Keratinocyte (primary cell): ENCODE measurements around the gene MLEC. TPM values are rescaled to one million over a fixed set of nuclear protein-coding genes. Genes with fewer than 3 reads are reported as not detected.

ENCODE experiments used
- DNase-seq: peaks from one replicate; pipeline ENCODE4 v3.0.0-alpha.2; 2011; ENCODE audit warnings: low read depth, missing footprints, low spot score
- FAIRE-seq: peaks from 2 replicates; lab custom pipeline; 2011; peaks lifted over from hg19 to GRCh38; lab: Jason Lieb, UNC
- H2AFZ ChIP-seq: 2 replicates; pipeline ENCODE4 v1.6.0; 2012; ENCODE audit warnings: low read length, control low read depth, inconsistent platforms; ENCODE audit not compliant: control insufficient read depth
- H3K27ac ChIP-seq: 2 replicates; pipeline ENCODE4 v1.5.1; 2011; ENCODE audit warnings: low read length; ENCODE audit not compliant: control insufficient read depth, insufficient read depth
- H3K27me3 ChIP-seq: 3 replicates; pipeline ENCODE4 v1.6.0; 2011; ENCODE audit warnings: low read length; ENCODE audit not compliant: control insufficient read depth, insufficient read depth; ENCODE audit errors: extremely low read depth
- H3K36me3 ChIP-seq, 2 experiments: 2 replicates in 1 of 2; 3 replicates in 1 of 2; pipeline ENCODE4 v1.5.1; 2011; ENCODE audit warnings: low read length in 2 of 2, mild to moderate bottlenecking in 1 of 2; ENCODE audit not compliant: control insufficient read depth in 2 of 2, insufficient read depth in 2 of 2; ENCODE audit errors: extremely low read depth in 1 of 2
- H3K4me1 ChIP-seq: 3 replicates; pipeline ENCODE4 v1.5.1; 2011; ENCODE audit warnings: low read length; ENCODE audit not compliant: control insufficient read depth, insufficient read depth; ENCODE audit errors: extremely low read depth
- H3K4me2 ChIP-seq: 3 replicates; pipeline ENCODE4 v1.6.0; 2011; ENCODE audit warnings: low read depth, low read length; ENCODE audit not compliant: control insufficient read depth, insufficient read depth; ENCODE audit errors: extremely low read depth
- H3K4me3 ChIP-seq, 3 experiments: fragments of 200-600 bp in 1 of 3; sonication (generic) in 1 of 3; 2 replicates in 2 of 3; 3 replicates in 1 of 3; pipeline ENCODE4 v1.5.1; 2011 to 2016; ENCODE audit warnings: low read length in 3 of 3, mild to moderate bottlenecking in 3 of 3, control low read depth in 2 of 3, inconsistent platforms in 1 of 3, low read depth in 1 of 3, mixed read lengths in 1 of 3, mixed run types in 1 of 3, moderate library complexity in 1 of 3; ENCODE audit not compliant: control insufficient read depth in 2 of 3, insufficient read depth in 2 of 3; ENCODE audit errors: extremely low read depth in 1 of 3
- H3K79me2 ChIP-seq: 2 replicates; pipeline ENCODE4 v1.6.0; 2012; ENCODE audit warnings: low read length; ENCODE audit not compliant: control insufficient read depth, insufficient read depth
- H3K9ac ChIP-seq: 3 replicates; pipeline ENCODE4 v1.6.0; 2011; ENCODE audit warnings: low read length; ENCODE audit not compliant: control insufficient read depth, insufficient read depth; ENCODE audit errors: extremely low read depth
- H3K9me1 ChIP-seq: 3 replicates; pipeline ENCODE4 v1.6.0; 2011; ENCODE audit warnings: low read length; ENCODE audit not compliant: control insufficient read depth, insufficient read depth; ENCODE audit errors: extremely low read depth
- H3K9me3 ChIP-seq: 2 replicates; pipeline ENCODE4 v1.5.1; 2012; ENCODE audit warnings: low read depth, low read length; ENCODE audit not compliant: control insufficient read depth
- H4K20me1 ChIP-seq: 3 replicates; pipeline ENCODE4 v1.6.0; 2011; ENCODE audit warnings: low read length; ENCODE audit not compliant: control insufficient read depth, insufficient read depth; ENCODE audit errors: extremely low read depth
- EZH2 ChIP-seq: IDR thresholded peaks from one replicate; pipeline ENCODE4 v1.6.1; 2012; ENCODE audit warnings: inconsistent platforms, mild to moderate bottlenecking, low read length, moderate library complexity
- dilution Hi-C: fragments of 300-500 bp; cut with MboI; formaldehyde crosslinking; loops from one replicate; pipeline ENCODE4 v1.7.0; 2020; ENCODE audit warnings: low sequenced_read_pairs; ENCODE audit not compliant: extremely low pct_ligation_motif_present
- polyA minus RNA-seq, 3 experiments: library from RNA; depleted of rRNA, polyadenylated mRNA; stranded (reverse); fragments of >200 nt; gene quantifications; 1 replicate in 1 of 3; 2 replicates in 1 of 3; 3 replicates in 1 of 3; pipeline ENCODE4 v1.2.3, GENCODE V29; 2011
- polyA plus RNA-seq, 5 experiments: library from polyadenylated mRNA; depleted of rRNA in 3 of 5; stranded (reverse) in 3 of 5; stranded (forward) in 1 of 5; unstranded in 1 of 5; fragments of >200 nt; gene quantifications; 1 replicate in 1 of 5; 2 replicates in 3 of 5; 3 replicates in 1 of 5; pipeline versions ENCODE4 v1.2.1 to v1.2.3, GENCODE V29; 2011 to 2012; ENCODE audit warnings: missing spikeins in 2 of 5, low read depth in 1 of 5, low replicate concordance in 1 of 5
- TF ChIP-seq, protein P1 (sequence below), 3 experiments: IDR thresholded peaks in 1 of 3; conservative IDR thresholded peaks in 1 of 3; optimal IDR thresholded peaks in 1 of 3; 2 replicates in 2 of 3; 3 replicates in 1 of 3; pipeline versions ENCODE3 to v1.5.1; 2011; ENCODE audit warnings: low read length in 3 of 3, mild to moderate bottlenecking in 3 of 3, moderate library complexity in 2 of 3, control low read depth in 1 of 3, inconsistent platforms in 1 of 3; ENCODE audit not compliant: insufficient read depth in 2 of 3; ENCODE audit errors: extremely low read depth in 1 of 3

MLEC gene
- 38.8 to 65.2 TPM (median 46.7 TPM) in 3 replicates for polyA plus RNA-seq
- polyA plus RNA-seq (2011; ENCODE audit: low read depth): 34.8 TPM
- 41.7 and 42.4 TPM in 2 replicates for polyA plus RNA-seq (2011; cell fraction: cytosol; rRNA removed)
- polyA plus RNA-seq (2011; cell fraction: nucleus; rRNA removed): 53.4 and 59.7 TPM in 2 replicates
- polyA plus RNA-seq (2012; ENCODE audit: low replicate concordance): 32.2 and 71.1 TPM in 2 replicates
- 52.8 to 79.7 TPM (median 56.2 TPM) in 3 replicates for polyA minus RNA-seq
- 41.1 TPM for polyA minus RNA-seq (2011; cell fraction: cytosol; rRNA and poly(A)+ RNA removed)
- polyA minus RNA-seq (2011; cell fraction: nucleus; rRNA and poly(A)+ RNA removed): 37.7 and 86.7 TPM in 2 replicates

DNA sequence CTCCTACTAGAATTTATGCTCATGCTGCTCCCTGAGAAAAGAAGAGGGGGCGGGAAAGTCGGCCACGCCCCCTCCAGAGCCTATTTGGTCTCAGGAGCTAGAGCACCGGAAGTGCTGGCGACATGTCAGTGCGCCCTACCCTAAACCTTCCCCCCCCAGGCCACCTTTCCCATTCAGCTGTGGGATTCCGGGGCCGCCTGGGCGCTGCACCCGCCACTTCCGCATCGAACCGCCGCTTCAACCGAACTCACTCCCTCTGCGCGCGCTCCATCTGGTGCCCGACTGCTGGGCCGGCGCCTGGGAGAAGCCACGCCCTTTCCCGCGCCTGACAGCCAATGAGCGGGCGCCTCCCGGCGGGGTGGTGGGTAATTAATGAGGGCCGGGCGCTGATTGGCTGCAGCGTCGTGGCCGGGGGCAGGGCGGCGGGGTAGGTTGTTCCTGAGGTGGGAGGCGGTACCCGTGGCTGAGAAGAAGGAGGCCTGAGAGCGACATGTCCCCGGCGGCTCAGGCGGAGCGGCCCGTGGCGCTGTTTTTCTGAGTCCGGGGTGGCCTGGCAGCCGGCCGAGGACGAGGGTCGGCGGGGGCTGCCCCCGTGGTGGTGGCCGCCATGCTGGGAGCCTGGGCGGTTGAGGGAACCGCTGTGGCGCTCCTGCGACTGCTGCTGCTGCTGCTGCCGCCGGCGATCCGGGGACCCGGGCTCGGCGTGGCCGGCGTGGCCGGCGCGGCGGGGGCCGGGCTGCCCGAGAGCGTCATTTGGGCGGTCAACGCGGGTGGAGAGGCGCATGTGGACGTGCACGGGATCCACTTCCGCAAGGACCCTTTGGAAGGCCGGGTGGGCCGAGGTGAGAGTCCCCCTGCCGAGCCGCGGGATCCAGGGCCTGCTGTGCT, at the start of gene MLEC:
Gene MLEC (plus strand): TSS at position 460 of the 888 bp plus-strand sequence. CDS start 148 bp downstream, at position 608.
- Histone ChIP-seq H3K36me3 (no peaks in the 10 kb centered on the region), H3K4me3 (peak within 1 kb of the TSS; percentile 83 to 95 (median 83)), H4K20me1 (peaks cover 11% of the 10 kb centered on the region), H3K9me3 (no peaks in the 10 kb centered on the region), H3K9ac (peak within 1 kb of the TSS; percentile 91), H3K9me1 (no peaks in the 10 kb centered on the region), H3K27ac (peak within 1 kb of the TSS; percentile 95), H3K27me3 (no peaks in the 10 kb centered on the region), H2AFZ (peak within 1 kb of the TSS; percentile 97), H3K4me2 (peak within 1 kb of the TSS; percentile 95), H3K4me1 (peaks cover 22% of the 10 kb centered on the region), H3K79me2 (peaks cover 48% of the 10 kb centered on the region)
- FAIRE-seq: no peak
- no peak for TF ChIP-seq EZH2
- TF ChIP-seq, protein P1, sequence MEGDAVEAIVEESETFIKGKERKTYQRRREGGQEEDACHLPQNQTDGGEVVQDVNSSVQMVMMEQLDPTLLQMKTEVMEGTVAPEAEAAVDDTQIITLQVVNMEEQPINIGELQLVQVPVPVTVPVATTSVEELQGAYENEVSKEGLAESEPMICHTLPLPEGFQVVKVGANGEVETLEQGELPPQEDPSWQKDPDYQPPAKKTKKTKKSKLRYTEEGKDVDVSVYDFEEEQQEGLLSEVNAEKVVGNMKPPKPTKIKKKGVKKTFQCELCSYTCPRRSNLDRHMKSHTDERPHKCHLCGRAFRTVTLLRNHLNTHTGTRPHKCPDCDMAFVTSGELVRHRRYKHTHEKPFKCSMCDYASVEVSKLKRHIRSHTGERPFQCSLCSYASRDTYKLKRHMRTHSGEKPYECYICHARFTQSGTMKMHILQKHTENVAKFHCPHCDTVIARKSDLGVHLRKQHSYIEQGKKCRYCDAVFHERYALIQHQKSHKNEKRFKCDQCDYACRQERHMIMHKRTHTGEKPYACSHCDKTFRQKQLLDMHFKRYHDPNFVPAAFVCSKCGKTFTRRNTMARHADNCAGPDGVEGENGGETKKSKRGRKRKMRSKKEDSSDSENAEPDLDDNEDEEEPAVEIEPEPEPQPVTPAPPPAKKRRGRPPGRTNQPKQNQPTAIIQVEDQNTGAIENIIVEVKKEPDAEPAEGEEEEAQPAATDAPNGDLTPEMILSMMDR (optimal IDR thresholded peaks at IDR 0.05 in 1 of 3, IDR thresholded peaks at IDR 0.05 in 1 of 3, conservative IDR thresholded peaks at IDR 0.05 in 1 of 3; ENCODE audit: extremely low read depth in 1 of 3, insufficient read depth in 2 of 3, low read length in 3 of 3): peak in 2 of 3 experiments; percentile 37 to 44
- DNase-seq: peak; percentile 74
- dilution Hi-C loops: no loop called here

GRCh38 chr12:120639771-120640721, 46.9 kb upstream of the MLEC start, which contains the start of gene CABP1:
Gene CABP1, plus strand, starts transcription at chr12:120640626. Its CDS starts 60 bp downstream, at chr12:120640686.
- TF ChIP-seq, protein P1 (optimal IDR thresholded peaks at IDR 0.05 in 1 of 3, IDR thresholded peaks at IDR 0.05 in 1 of 3, conservative IDR thresholded peaks at IDR 0.05 in 1 of 3; ENCODE audit: extremely low read depth in 1 of 3, insufficient read depth in 2 of 3, low read length in 3 of 3): peak in 1 of 3 experiments; percentile 33
- TF ChIP-seq EZH2: no peak
- H2AFZ ChIP-seq: no peak within 1 kb of the TSS
- H3K9me1 ChIP-seq: no peaks in the 10 kb centered on the region
- H3K4me2 ChIP-seq: peak within 1 kb of the TSS; percentile 71
- no peak within 1 kb of the TSS for H3K9ac ChIP-seq
- H3K4me3 ChIP-seq: peak within 1 kb of the TSS; percentile 29 to 54 (median 48)
- DNase-seq (no peak), FAIRE-seq (no peak)
- H3K27ac ChIP-seq: no peak within 1 kb of the TSS
- dilution Hi-C loops: no loop called here
- no peaks in the 10 kb centered on the region for H3K9me3 ChIP-seq
- no peaks in the 10 kb centered on the region for H3K36me3 ChIP-seq
- peaks cover 40% of the 10 kb centered on the region for H3K27me3 ChIP-seq
- H3K4me1 ChIP-seq: peaks cover 6% of the 10 kb centered on the region
- H3K79me2 ChIP-seq: no peaks in the 10 kb centered on the region
- no peaks in the 10 kb centered on the region for H4K20me1 ChIP-seq
